Skeletal muscle cell (primary cell): ENCODE data around the gene OGA.

Source experiments
- DNase-seq: peaks from one replicate; pipeline ENCODE4 v3.0.0-alpha.2; 2010; ENCODE audit warnings: low read depth
- H3K4me3 ChIP-seq: 2 replicates; pipeline ENCODE4 v1.5.1; 2011; ENCODE audit warnings: low read depth, mild to moderate bottlenecking, control low read depth, low read length, moderate library complexity

Gene OGA

DNA sequence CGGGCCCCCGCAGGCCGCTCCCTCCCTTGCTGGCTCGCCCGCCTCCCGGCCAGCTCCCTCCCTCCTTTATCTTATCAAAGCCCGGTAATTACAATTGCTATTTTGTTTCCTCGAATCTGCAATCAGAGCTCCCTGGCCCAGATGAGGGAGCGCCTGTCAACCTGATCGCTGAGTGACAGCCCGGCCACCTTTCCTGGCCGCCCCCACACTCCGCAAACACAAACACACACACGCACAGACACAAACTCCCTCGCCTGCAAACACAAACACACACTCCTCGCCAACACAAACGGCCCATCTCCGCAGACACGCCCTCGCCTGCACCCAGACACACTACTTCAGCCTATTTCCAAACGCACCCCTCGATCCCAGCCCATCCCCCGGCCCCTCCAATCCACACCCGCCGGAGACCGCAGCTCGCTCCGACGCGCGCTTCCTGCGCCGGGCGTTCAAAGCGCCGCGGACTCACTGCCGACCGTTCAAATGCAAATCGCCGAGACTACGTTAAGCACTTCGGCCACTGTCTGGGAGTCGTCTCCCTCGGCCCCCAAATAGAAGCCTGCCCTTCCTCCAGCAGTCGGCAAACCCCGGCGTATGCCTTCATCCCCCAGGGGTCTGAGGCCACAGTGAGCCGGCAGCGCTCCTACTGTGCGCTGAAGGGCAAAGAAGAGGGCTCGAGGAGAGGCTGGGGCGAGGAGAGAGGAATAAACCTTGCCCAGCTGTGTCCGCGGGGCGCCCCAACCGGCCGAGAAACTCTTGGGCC, 39.3 kb downstream of the OGA start:
- H3K4me3 ChIP-seq: no peak overlapping the region
- DNase-seq: no peak

DNA sequence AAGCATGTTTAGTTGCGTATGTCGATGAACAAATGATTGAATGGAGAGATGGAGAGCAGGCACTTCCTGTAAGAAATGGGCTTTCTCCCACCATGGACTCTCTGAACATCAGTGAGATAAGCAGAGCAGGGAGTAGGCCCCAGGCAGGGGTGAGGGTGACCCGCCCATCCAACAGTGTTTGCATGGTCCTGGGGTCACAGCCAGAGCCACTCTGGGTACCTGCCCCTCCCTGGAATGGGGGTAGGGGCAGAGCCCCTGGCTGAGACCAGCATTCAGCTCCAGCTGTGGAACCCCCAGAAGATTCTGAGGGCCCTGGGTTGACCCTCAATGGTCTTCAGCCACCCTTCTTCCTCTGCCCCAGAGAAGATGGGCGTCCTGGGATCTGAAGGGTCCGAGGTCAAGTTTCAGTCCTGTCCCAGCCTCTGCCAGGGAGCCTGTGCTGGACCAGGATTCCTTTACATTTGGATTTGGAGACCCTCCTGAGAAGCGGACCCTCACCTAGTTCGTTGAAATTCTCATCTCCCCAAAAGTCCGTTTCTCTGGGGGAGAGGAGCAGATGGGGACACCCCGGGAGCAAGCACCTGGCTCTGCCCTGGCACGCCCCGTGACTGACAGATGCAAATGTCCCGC, 40.0 kb downstream of the OGA start:
- H3K4me3 ChIP-seq: no peak overlapping the region
- no peak for DNase-seq

- H3K4me3 ChIP-seq: no peak overlapping the region
- DNase-seq: no peak
These were observed 40.6 kb downstream of the OGA start for GRCh38 chr10:101777619-101778145.

DNA sequence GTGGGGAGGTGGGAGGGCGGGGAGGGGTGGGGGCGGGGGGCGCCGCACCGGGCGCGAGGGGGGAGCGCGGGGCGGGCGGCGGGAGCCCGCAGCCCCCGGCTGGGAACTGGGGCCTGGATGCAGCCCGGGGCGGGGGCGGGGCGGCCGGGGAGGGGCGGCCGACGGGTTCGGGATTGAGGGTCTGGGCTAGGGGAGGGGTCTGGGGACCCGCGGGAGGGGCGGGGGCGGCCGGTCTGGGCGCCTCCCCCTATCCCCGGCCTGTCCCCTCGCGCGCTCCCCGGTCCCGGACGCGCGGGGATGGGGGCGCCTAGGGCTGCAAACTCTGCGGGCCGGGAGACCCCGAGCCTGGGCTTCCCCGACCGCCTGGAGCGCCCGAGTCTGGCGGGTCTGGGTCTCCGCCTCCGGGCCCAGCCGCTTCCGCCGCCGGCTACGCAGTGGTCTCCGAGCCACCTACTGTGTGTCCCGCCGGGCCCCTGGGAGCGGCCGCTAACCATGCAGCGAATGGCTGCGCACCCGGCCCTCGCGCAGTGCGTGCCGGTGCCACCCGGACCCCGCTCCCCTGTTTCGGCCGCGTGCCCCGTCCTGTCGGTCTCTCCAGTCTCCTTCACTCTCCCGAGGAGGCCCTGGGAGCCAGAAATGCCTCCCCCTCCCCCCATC, 42.0 kb downstream of the OGA start:
- DNase-seq: no peak
- H3K4me3 ChIP-seq: peak overlapping the region; percentile 5

DNA sequence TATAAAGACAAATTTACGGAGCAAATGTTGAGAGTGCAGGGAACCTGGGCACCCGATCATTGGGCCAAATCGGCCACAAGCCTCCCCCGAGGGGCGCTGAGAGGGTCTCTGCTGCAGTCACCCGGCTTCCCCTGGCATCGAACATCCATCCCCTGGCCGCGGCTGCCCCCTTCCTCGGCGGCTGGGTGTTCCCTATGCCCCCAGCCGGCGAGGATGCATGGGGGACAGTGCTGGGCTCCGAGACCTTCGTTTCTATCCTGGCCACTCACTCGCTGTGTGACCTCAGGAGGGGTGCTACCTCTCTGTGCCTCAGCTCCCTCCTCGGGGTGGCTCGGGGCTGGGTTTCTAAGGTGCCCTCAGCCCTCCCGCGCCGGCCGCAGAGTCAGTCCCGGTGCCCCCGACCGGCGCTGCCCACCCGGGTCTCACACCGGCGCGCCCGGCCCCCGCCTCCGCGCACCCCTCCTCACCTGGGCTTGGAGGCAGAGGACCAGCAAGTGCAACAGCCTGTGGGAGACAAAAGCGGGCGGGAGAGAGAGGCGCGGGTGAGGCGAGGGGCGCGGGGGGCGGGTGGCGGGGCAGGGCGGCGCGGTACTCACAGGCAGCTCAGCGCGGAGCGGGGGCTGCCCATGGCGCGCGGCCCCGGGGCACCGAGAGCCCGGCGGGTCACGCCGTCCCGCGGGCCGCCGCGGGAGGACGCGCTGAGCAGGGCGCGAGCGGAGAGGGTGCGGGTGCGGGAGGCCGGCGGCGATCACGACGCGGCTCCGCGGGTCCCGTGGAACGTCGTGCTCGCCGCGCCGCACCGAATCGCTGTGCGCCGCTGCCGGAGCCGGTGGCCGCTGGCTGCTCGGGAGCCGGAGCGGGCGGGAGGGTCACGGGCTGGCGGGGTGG, 42.7 kb downstream of the OGA start, which contains the start of gene FGF8:
Gene FGF8 (minus strand): TSS at position 842 of the 888 bp plus-strand sequence. CDS start 214 bp downstream, at position 628.
- peak within 1 kb of the TSS; percentile 7 for H3K4me3 ChIP-seq
- DNase-seq: no peak

GRCh38 chr10:101774589-101775272, 43.5 kb downstream of the OGA start:
- no peak for DNase-seq
- H3K4me3 ChIP-seq: no peak overlapping the region

- no peak overlapping the region for H3K4me3 ChIP-seq
- no peak for DNase-seq
These were observed 44.2 kb downstream of the OGA start for GRCh38 chr10:101773923-101774588.

DNA sequence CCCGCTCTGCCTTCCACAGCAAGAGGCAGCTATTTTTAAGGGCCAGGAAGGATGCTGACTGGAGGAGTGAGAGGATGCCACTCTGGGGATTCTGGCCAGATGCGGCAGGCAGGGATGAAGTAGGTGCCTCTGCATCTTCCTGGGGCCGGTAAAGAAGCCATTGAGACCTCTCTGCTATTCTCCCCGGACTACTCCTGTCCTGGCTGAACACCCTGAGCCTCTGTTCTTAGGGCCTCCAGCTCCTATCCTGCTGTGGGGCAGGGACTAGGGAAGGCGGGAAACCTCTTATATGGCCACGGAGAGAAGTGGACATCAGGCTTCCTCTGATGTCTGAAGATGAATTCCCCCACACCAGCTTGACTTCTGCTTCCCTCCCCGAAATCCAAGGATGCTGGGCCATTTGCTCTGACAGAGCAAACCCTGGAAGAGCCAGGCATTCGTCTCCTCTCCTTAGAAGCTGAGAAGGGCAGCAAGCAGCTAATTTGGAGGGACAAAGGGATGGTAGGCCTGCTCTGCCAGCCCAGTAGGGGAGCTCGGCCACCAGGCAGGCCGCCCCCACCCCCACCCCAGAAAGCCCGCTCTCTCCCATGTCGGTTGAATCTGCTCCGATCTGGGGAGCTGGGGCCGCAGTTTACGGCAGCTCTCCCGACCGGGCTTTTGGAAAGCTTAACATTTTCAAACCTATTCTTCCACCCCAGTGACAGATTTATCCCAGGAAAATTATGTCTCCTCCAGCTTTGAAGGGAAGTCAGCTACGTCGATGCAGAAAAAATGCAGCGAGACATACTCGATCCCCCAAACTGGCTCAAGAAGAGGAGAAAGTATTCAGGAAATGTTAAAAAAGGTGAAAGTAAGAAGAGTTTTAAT, 45.1 kb downstream of the OGA start:
- no peak overlapping the region for H3K4me3 ChIP-seq

GRCh38 chr10:101772017-101772894, 46.0 kb downstream of the OGA start:
- H3K4me3 ChIP-seq: no peak overlapping the region
- no peak for DNase-seq

More for the DNA sequence above, 45.1 kb downstream of the OGA start:
- DNase-seq: no peak

GRCh38 chr10:101771380-101771779, 46.9 kb downstream of the OGA start:
- DNase-seq: no peak
- no peak overlapping the region for H3K4me3 ChIP-seq

- no peak for DNase-seq
- no peak overlapping the region for H3K4me3 ChIP-seq
These were observed 47.7 kb downstream of the OGA start for GRCh38 chr10:101770331-101771215.

DNA sequence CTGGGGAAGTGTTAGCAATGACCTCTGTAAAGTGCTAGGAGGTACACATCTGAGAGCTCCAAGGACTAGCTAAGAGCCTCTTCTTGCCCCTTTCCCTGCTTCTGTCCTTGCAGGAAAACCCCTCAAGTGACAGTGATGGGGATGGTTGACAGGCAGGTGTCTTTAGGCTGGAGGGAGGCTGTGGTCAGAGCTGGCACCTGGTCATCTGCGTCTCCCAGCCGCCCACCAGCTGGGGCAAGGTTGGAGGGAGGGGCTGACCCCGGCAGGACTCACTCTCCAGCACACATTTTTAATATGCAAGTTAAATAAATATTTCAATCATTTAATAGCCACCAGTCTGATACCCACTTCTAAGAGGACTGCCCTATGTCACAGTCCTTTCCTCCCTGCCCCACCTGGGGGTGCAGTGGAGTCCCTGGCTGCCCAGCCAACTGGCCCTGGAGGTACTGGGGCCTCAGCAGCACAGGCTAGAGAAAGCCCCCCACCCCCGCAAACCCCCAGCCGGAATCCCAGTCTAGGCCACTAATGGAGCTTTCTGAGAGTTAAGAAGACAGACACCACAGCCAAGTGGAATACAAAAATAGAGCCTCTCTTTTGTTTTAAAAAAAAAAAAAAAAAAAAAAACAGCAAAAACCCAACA, 48.6 kb downstream of the OGA start:
- DNase-seq: no peak
- H3K4me3 ChIP-seq: no peak overlapping the region

GRCh38 chr10:101768791-101769170, 49.5 kb downstream of the OGA start:
- H3K4me3 ChIP-seq: no peak overlapping the region
- no peak for DNase-seq

- H3K4me3 ChIP-seq: no peak overlapping the region
- no peak for DNase-seq
These were observed 50.1 kb downstream of the OGA start for GRCh38 chr10:101767966-101768790.
